OCI-LY1 (cell line): ENCODE results near the gene CTTNBP2.

Experiments
- H2AFZ ChIP-seq: fragments of 200-600 bp; sonication (generic), shearing (Covaris generic); 2 replicates; pipeline ENCODE4 v1.6.0; 2014; ENCODE audit warnings: antibody characterized with exemption, mild to moderate bottlenecking, low read length
- H3F3A ChIP-seq: fragments of 200-600 bp; sonication (generic), shearing (Covaris generic); 2 replicates; pipeline ENCODE4 v1.6.0; 2014; ENCODE audit warnings: mild to moderate bottlenecking, antibody characterized with exemption, low read length, moderate library complexity; ENCODE audit not compliant: insufficient read depth
- H3K27ac ChIP-seq: fragments of 200-600 bp; sonication (generic); 2 replicates; pipeline ENCODE4 v1.5.1; 2014; ENCODE audit warnings: low read length, mixed run types, mild to moderate bottlenecking, low read depth; ENCODE audit not compliant: poor library complexity, severe bottlenecking
- H3K27me3 ChIP-seq: fragments of 200-600 bp; sonication (generic); 2 replicates; pipeline ENCODE4 v1.6.0; 2014; ENCODE audit warnings: antibody characterized with exemption, mild to moderate bottlenecking, low read length, moderate library complexity; ENCODE audit not compliant: insufficient read depth
- H3K36me3 ChIP-seq: fragments of 200-600 bp; sonication (generic); 2 replicates; pipeline ENCODE4 v1.6.1; 2014; ENCODE audit warnings: mild to moderate bottlenecking, antibody characterized with exemption, low read length, moderate library complexity, mixed read lengths; ENCODE audit not compliant: insufficient read depth
- H3K4me1 ChIP-seq: fragments of 200-600 bp; sonication (generic); 2 replicates; pipeline ENCODE4 v1.5.1; 2014; ENCODE audit warnings: mild to moderate bottlenecking, low read length, moderate library complexity; ENCODE audit not compliant: insufficient read depth, severe bottlenecking
- H3K4me2 ChIP-seq: fragments of 200-600 bp; sonication (generic), shearing (Covaris generic); 2 replicates; pipeline ENCODE4 v1.6.1; 2014; ENCODE audit warnings: low read length
- H3K4me3 ChIP-seq: fragments of 200-600 bp; sonication (generic); 2 replicates; pipeline ENCODE4 v1.5.1; 2014; ENCODE audit warnings: low read length, low read depth, mild to moderate bottlenecking, mixed read lengths; ENCODE audit not compliant: poor library complexity, severe bottlenecking
- H3K79me2 ChIP-seq: fragments of 200-600 bp; shearing (Covaris generic); 2 replicates; pipeline ENCODE4 v1.6.1; 2016; ENCODE audit warnings: mixed run types, low read length, mixed read lengths; ENCODE audit not compliant: insufficient read depth
- H3K9ac ChIP-seq: fragments of 200-600 bp; sonication (generic), shearing (Covaris generic); 2 replicates; pipeline ENCODE4 v1.6.1; 2014; ENCODE audit warnings: mild to moderate bottlenecking, low read length, mixed read lengths
- H3K9me2 ChIP-seq: fragments of 200-600 bp; sonication (generic), shearing (Covaris generic); 2 replicates; pipeline ENCODE4 v1.6.1; 2014; ENCODE audit warnings: low read depth, mild to moderate bottlenecking, low read length, mixed read lengths
- H3K9me3 ChIP-seq: fragments of 200-600 bp; shearing (Covaris generic); 2 replicates; pipeline ENCODE4 v1.6.1; 2014; ENCODE audit warnings: low read length, mixed read lengths
- H4K20me1 ChIP-seq: fragments of 200-600 bp; sonication (generic), shearing (Covaris generic); 2 replicates; pipeline ENCODE4 v1.6.0; 2016; ENCODE audit warnings: mild to moderate bottlenecking, low read length; ENCODE audit not compliant: insufficient read depth
- CTCF ChIP-seq: fragments of 200-600 bp; sonication (generic), shearing (Covaris generic); IDR thresholded peaks from 2 replicates; pipeline ENCODE4 v1.5.1; 2017; ENCODE audit warnings: mild to moderate bottlenecking, antibody characterized with exemption, low read length, moderate library complexity, mixed read lengths
- EZH2 ChIP-seq: fragments of 200-600 bp; sonication (generic), shearing (Covaris generic); IDR thresholded peaks from 2 replicates; pipeline ENCODE4 v1.8.0; 2017; ENCODE audit warnings: borderline replicate concordance, mixed run types, mild to moderate bottlenecking, antibody characterized with exemption, low read length, moderate library complexity, mixed read lengths

CTTNBP2 gene

GRCh38 chr7:117856196-117856595 lies 17.0 kb downstream of the CTTNBP2 start:
- H3K9ac ChIP-seq, result no peak overlapping the region
- H3K36me3 ChIP-seq, result no peaks in the 10 kb centered on the region
- no peaks in the 10 kb centered on the region for H3K4me1 ChIP-seq
- no peaks in the 10 kb centered on the region for H3K9me3 ChIP-seq
- no peak overlapping the region for H3K4me3 ChIP-seq
- no peaks in the 10 kb centered on the region for H4K20me1 ChIP-seq
- no peaks in the 10 kb centered on the region for H3K79me2 ChIP-seq
- TF ChIP-seq EZH2 (no peak), CTCF (no peak)
- H3K27me3 ChIP-seq, result no peaks in the 10 kb centered on the region
- no peaks in the 10 kb centered on the region for H3F3A ChIP-seq
- no peaks in the 10 kb centered on the region for H3K9me2 ChIP-seq
- H3K27ac ChIP-seq, result no peak overlapping the region
- no peak overlapping the region for H3K4me2 ChIP-seq
- H2AFZ ChIP-seq, result no peak overlapping the region

- no peaks in the 10 kb centered on the region for H3K9me2 ChIP-seq
- no peak overlapping the region for H3K9ac ChIP-seq
- H3K27me3 ChIP-seq, result no peaks in the 10 kb centered on the region
- no peak for TF ChIP-seq CTCF
- TF ChIP-seq EZH2, result no peak
- H3K27ac ChIP-seq, result no peak overlapping the region
- H3K4me1 ChIP-seq, result no peaks in the 10 kb centered on the region
- H3K4me3 ChIP-seq, result no peak overlapping the region
- H4K20me1 ChIP-seq, result no peaks in the 10 kb centered on the region
- H3K36me3 ChIP-seq, result no peaks in the 10 kb centered on the region
- no peak overlapping the region for H3K4me2 ChIP-seq
- H3F3A ChIP-seq, result no peaks in the 10 kb centered on the region
- no peak overlapping the region for H2AFZ ChIP-seq
- no peaks in the 10 kb centered on the region for H3K79me2 ChIP-seq
- no peaks in the 10 kb centered on the region for H3K9me3 ChIP-seq
These were observed 19.1 kb downstream of the CTTNBP2 start for GRCh38 chr7:117854186-117854585.

- no peak overlapping the region for H2AFZ ChIP-seq
These were observed 24.3 kb downstream of the CTTNBP2 start for GRCh38 chr7:117848941-117849340.

More at GRCh38 chr7:117848941-117849340, 24.3 kb downstream of the CTTNBP2 start:
- Histone ChIP-seq H3K4me1 (no peaks in the 10 kb centered on the region), H3K4me3 (no peak overlapping the region), H3F3A (no peaks in the 10 kb centered on the region), H3K4me2 (no peak overlapping the region), H3K27me3 (no peaks in the 10 kb centered on the region), H3K27ac (no peak overlapping the region), H3K9me2 (no peaks in the 10 kb centered on the region), H3K9ac (no peak overlapping the region), H3K36me3 (no peaks in the 10 kb centered on the region), H4K20me1 (no peaks in the 10 kb centered on the region), H3K9me3 (no peaks in the 10 kb centered on the region), H3K79me2 (no peaks in the 10 kb centered on the region)
- TF ChIP-seq CTCF (no peak), EZH2 (no peak)
